Activated T-helper 2 cell treated with anti-CD3 and anti-CD28 coated beads, Interferon-gamma antibody, Interleukin-2, Interleukin-4, amounts not matched to agents 10 μg/mL and 5 μg/mL and 100 μg/mL, durations not matched to agents 14 hours and 24 hours and 36 hours (primary cell): ENCODE data around the gene AK5. TPM values are rescaled to one million over a fixed set of nuclear protein-coding genes. Genes with fewer than 3 reads are reported as not detected.

Source experiments
- DNase-seq: peaks from one replicate; pipeline ENCODE4 v3.0.0; 2021; ENCODE audit warnings: low spot score
- H3K27ac Mint-ChIP-seq: one replicate; pipeline ENCODE4 v1.8.0; 2021; ENCODE audit warnings: mixed read lengths
- H3K27me3 Mint-ChIP-seq: one replicate; pipeline ENCODE4 v1.8.0; 2021; ENCODE audit warnings: low read depth, mixed read lengths
- H3K36me3 Mint-ChIP-seq: one replicate; pipeline ENCODE4 v1.8.0; 2021; ENCODE audit warnings: low read depth, mixed read lengths
- H3K4me1 Mint-ChIP-seq: one replicate; pipeline ENCODE4 v1.8.0; 2021; ENCODE audit warnings: low read depth, mixed read lengths
- H3K4me3 Mint-ChIP-seq: one replicate; pipeline ENCODE4 v1.8.0; 2021; ENCODE audit warnings: low read depth, mild to moderate bottlenecking, moderate library complexity, mixed read lengths
- H3K9me3 Mint-ChIP-seq: one replicate; pipeline ENCODE4 v1.8.0; 2021; ENCODE audit warnings: mixed read lengths
- intact Hi-C: fragments of 100-400 bp; cut with micrococcal nuclease; formaldehyde crosslinking; loops from one replicate; pipeline ENCODE4 v1.15.1; 2023
- total RNA-seq: library from RNA; stranded (reverse); gene quantifications from 2 replicates; pipeline ENCODE4 v1.2.3, GENCODE V29; 2022

AK5 gene
- total RNA-seq, 1 donor from 2014 or later, result not detected

- intact Hi-C loops, result no loop called here
- H3K27me3 Mint-ChIP-seq, result no peaks in the 10 kb centered on the region
- peaks cover 2% of the 10 kb centered on the region for H3K4me1 Mint-ChIP-seq
- H3K9me3 Mint-ChIP-seq, result no peaks in the 10 kb centered on the region
- DNase-seq, result no peak
- H3K4me3 Mint-ChIP-seq, result no peak overlapping the region
- H3K36me3 Mint-ChIP-seq, result no peaks in the 10 kb centered on the region
- H3K27ac Mint-ChIP-seq, result no peak overlapping the region
Observed at GRCh38 chr1:77342745-77343144, 60.9 kb downstream of the AK5 start.

- no peaks in the 10 kb centered on the region for H3K9me3 Mint-ChIP-seq
- H3K27ac Mint-ChIP-seq, result no peak overlapping the region
- H3K36me3 Mint-ChIP-seq, result no peaks in the 10 kb centered on the region
- H3K27me3 Mint-ChIP-seq, result no peaks in the 10 kb centered on the region
- intact Hi-C loops, result no loop called here
- peaks cover 4% of the 10 kb centered on the region for H3K4me1 Mint-ChIP-seq
- no peak overlapping the region for H3K4me3 Mint-ChIP-seq
- no peak for DNase-seq
Observed at GRCh38 chr1:77347646-77348045, 65.8 kb downstream of the AK5 start.

GRCh38 chr1:77348549-77348948 is 66.7 kb downstream of the AK5 start:
- H3K9me3 Mint-ChIP-seq, result no peaks in the 10 kb centered on the region
- no peaks in the 10 kb centered on the region for H3K36me3 Mint-ChIP-seq
- H3K4me1 Mint-ChIP-seq, result peaks cover 4% of the 10 kb centered on the region
- no peaks in the 10 kb centered on the region for H3K27me3 Mint-ChIP-seq
- no peak overlapping the region for H3K27ac Mint-ChIP-seq
- intact Hi-C loops, result no loop called here
- DNase-seq, result no peak
- no peak overlapping the region for H3K4me3 Mint-ChIP-seq

DNA sequence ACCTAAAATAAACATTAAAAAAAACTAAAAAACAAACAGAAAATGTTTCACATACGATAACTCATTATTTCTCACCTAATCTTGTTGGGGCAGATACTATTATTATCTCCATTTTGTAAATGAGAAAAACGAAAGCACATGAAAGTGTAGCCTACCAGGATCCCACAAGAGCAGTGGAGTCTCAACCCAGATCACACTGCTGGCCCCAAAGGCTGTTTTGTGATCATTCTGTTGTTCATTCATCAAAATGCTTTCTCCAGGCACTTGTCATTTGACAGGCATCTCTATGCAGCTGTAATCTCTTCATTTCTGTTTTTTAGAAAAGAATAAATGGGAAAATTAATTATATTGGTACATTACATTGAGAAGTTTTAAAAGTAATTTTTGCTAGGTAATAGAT is 67.5 kb downstream of the AK5 start:
- no peak overlapping the region for H3K27ac Mint-ChIP-seq
- peaks cover 4% of the 10 kb centered on the region for H3K4me1 Mint-ChIP-seq
- no peak for DNase-seq
- H3K36me3 Mint-ChIP-seq, result no peaks in the 10 kb centered on the region
- intact Hi-C loops, result no loop called here
- no peaks in the 10 kb centered on the region for H3K9me3 Mint-ChIP-seq
- H3K27me3 Mint-ChIP-seq, result no peaks in the 10 kb centered on the region
- H3K4me3 Mint-ChIP-seq, result no peak overlapping the region

DNA sequence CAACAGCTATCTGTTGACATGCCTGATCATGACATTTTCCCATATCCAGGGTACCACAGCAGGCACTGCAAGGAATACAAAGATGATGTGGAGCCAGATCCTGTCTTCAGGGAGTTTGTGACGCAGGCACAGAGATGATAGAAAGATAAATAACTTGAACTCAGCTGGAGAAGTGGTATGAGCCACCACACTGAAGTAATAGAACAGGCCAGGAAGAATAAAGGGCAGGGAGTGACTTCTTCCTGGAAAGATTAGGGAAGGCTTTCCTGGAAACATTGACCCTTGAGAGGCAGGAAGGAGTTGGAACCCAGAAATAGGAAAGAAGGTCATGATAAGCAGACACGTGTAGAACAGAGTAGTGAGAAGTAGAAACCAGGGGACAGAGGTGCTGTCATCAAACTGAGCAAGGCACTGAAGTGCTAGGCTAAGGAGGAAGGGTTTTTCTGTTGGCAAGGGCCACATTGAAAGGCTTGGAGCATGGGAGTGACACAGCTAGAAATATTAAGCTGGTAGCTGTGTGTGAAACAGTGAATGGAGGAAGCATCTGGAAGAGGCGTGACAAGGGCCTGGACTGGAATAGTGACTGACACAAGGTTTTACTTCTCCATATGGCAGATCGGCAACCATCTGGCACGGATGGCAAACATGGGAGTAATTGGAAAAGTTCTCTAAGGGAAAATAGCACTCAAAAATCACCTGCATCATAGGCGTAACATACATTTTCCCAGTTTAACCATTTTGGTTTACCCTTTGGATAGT is 68.4 kb downstream of the AK5 start:
- no peak for DNase-seq
- no peak overlapping the region for H3K27ac Mint-ChIP-seq
- intact Hi-C loops, result no loop called here
- peaks cover 4% of the 10 kb centered on the region for H3K4me1 Mint-ChIP-seq
- no peaks in the 10 kb centered on the region for H3K27me3 Mint-ChIP-seq
- H3K9me3 Mint-ChIP-seq, result no peaks in the 10 kb centered on the region
- no peaks in the 10 kb centered on the region for H3K36me3 Mint-ChIP-seq
- no peak overlapping the region for H3K4me3 Mint-ChIP-seq

DNA sequence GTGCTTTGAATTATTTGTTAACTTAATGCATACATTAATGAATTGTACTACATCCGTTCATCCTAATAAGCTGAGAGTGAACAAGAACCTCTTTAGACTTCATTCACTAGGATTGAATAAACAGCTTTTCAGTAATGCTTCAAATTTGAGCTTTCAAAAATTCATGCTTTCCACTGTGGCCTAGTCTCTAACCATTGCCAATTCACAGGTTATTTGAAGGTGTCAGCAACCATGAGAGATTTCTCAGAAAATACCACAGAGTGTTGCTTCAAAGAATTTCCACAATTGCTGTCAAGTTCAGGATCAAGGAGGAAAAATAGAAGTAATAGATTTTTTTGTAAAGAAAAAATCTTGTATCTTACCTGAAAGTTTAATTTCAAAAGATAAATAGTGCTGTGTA is 72.7 kb downstream of the AK5 start:
- Mint-ChIP-seq H3K27ac (no peak overlapping the region), H3K4me1 (no peaks in the 10 kb centered on the region), H3K36me3 (no peaks in the 10 kb centered on the region), H3K4me3 (no peak overlapping the region), H3K27me3 (no peaks in the 10 kb centered on the region), H3K9me3 (no peaks in the 10 kb centered on the region)
- intact Hi-C loops, result no loop called here
- DNase-seq, result no peak

GRCh38 chr1:77355010-77355409 is 73.2 kb downstream of the AK5 start:
- no peaks in the 10 kb centered on the region for H3K9me3 Mint-ChIP-seq
- DNase-seq, result no peak
- no peaks in the 10 kb centered on the region for H3K4me1 Mint-ChIP-seq
- no peaks in the 10 kb centered on the region for H3K36me3 Mint-ChIP-seq
- intact Hi-C loops, result no loop called here
- no peaks in the 10 kb centered on the region for H3K27me3 Mint-ChIP-seq
- no peak overlapping the region for H3K27ac Mint-ChIP-seq
- no peak overlapping the region for H3K4me3 Mint-ChIP-seq

- no peak overlapping the region for H3K4me3 Mint-ChIP-seq
- no peak for DNase-seq
- no peaks in the 10 kb centered on the region for H3K36me3 Mint-ChIP-seq
- H3K4me1 Mint-ChIP-seq, result no peaks in the 10 kb centered on the region
- intact Hi-C loops, result no loop called here
- no peaks in the 10 kb centered on the region for H3K27me3 Mint-ChIP-seq
- H3K9me3 Mint-ChIP-seq, result no peaks in the 10 kb centered on the region
- no peak overlapping the region for H3K27ac Mint-ChIP-seq
Observed at GRCh38 chr1:77356136-77356535, 74.3 kb downstream of the AK5 start.

DNA sequence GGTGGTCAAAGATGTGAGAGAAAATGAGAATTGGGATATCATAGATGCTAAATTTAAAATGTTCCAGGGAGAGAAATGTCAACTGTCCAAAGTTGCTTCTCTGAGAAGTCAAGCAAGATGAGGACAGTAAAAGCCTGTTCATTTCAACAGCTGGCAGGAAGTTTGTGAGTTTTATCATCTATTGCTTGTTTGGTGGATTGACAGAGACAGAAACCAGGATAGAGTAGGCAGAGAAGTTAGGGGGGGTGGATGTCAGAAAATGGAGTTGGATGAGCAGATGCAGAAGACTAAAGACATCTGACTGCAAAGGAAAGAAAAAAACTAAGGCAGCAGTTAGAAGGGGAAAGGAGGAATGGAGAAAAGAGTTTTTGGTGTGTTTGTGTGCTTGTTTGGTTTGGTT is 78.4 kb downstream of the AK5 start:
- intact Hi-C loops, result no loop called here
- no peaks in the 10 kb centered on the region for H3K9me3 Mint-ChIP-seq
- DNase-seq, result no peak
- no peaks in the 10 kb centered on the region for H3K4me1 Mint-ChIP-seq
- no peak overlapping the region for H3K27ac Mint-ChIP-seq
- no peaks in the 10 kb centered on the region for H3K27me3 Mint-ChIP-seq
- H3K4me3 Mint-ChIP-seq, result no peak overlapping the region
- no peaks in the 10 kb centered on the region for H3K36me3 Mint-ChIP-seq

DNA sequence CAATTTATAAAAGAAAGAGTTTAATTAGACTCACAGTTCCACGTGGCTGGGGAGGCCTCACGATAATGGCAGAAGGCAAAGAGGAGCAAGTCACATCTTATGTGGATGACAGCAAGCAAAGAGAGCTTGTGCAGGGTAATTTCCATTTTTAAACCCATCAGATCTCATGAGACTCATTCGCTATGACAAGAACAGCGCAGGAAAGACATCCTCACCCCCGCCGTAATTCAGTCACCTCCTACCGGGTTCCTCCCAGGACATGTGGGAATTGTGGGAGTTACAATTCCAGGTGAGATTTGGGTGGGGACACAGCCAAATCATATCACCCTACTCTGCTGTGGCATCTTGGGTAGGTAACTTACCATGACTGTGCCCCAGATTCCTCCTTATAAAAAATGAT is 79.8 kb downstream of the AK5 start:
- Mint-ChIP-seq H3K4me3 (no peak overlapping the region), H3K4me1 (no peaks in the 10 kb centered on the region), H3K27me3 (no peaks in the 10 kb centered on the region), H3K9me3 (no peaks in the 10 kb centered on the region), H3K36me3 (no peaks in the 10 kb centered on the region), H3K27ac (no peak overlapping the region)
- no peak for DNase-seq
- intact Hi-C loops, result no loop called here

- no peaks in the 10 kb centered on the region for H3K9me3 Mint-ChIP-seq
- no peak overlapping the region for H3K27ac Mint-ChIP-seq
- DNase-seq, result no peak
- no peak overlapping the region for H3K4me3 Mint-ChIP-seq
- peaks cover 2% of the 10 kb centered on the region for H3K4me1 Mint-ChIP-seq
- intact Hi-C loops, result no loop called here
- H3K36me3 Mint-ChIP-seq, result no peaks in the 10 kb centered on the region
- no peaks in the 10 kb centered on the region for H3K27me3 Mint-ChIP-seq
Observed at GRCh38 chr1:77370161-77370560, 88.3 kb downstream of the AK5 start.

DNA sequence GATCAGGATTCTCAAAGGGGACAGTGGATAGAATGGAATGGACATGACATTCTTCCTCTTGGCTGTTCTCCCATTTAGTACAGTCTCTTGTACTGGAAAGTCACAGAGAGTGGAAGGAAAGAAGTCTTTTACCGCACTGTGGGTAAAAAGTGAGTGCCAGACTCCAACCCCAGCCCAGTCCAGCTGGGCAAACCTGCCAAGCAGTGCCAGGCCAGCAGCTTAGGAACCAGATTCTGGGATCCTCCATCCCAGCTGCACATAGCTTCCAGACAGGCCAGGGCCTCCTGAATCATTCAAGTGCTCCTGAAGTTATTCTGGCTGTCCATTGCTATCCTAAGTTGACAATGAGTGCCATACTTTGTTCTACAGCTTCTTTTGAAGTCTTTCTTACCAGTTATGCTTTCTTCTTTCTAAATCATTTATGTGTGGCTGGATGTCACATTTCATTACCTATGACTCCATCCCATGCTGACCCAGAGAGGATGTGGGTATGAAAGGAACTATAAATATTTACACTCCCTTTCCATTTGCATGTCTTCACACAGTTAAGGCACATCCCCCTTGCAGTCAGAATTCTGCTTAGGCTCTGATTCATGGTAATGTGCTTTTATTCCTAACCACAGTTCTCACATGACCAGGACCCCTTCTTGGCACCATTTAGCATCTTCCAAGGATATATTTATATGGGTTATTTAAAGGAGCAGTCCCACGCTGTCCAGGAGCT is 88.9 kb downstream of the AK5 start:
- H3K4me3 Mint-ChIP-seq, result no peak overlapping the region
- H3K27ac Mint-ChIP-seq, result no peak overlapping the region
- no peaks in the 10 kb centered on the region for H3K9me3 Mint-ChIP-seq
- no peaks in the 10 kb centered on the region for H3K36me3 Mint-ChIP-seq
- no peak for DNase-seq
- peaks cover 2% of the 10 kb centered on the region for H3K4me1 Mint-ChIP-seq
- H3K27me3 Mint-ChIP-seq, result no peaks in the 10 kb centered on the region
- intact Hi-C loops, result no loop called here

DNA sequence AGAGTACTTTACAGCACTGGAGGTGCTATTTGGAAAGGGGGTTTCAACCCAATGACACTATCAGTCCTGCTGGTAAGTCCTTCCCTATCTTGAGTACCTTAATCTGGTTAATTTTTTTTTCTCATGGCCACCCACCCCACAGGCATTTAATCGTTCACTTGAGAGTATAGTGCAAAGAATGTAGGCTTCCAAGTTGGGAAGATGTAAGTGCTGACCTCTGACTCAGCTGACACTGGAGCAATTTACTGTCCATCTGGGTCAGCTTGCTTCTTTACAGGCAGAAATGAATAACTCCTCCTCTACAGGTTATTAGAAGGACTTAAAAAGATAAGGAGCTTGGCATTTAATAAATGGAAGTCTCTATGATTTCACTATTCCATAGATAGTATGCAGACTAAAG is 89.6 kb downstream of the AK5 start:
- H3K36me3 Mint-ChIP-seq, result no peaks in the 10 kb centered on the region
- peaks cover 2% of the 10 kb centered on the region for H3K4me1 Mint-ChIP-seq
- no peaks in the 10 kb centered on the region for H3K9me3 Mint-ChIP-seq
- no peak for DNase-seq
- H3K4me3 Mint-ChIP-seq, result no peak overlapping the region
- no peaks in the 10 kb centered on the region for H3K27me3 Mint-ChIP-seq
- H3K27ac Mint-ChIP-seq, result no peak overlapping the region
- intact Hi-C loops, result no loop called here
